Measurements from ENCODE around the gene ABCB11. TPM values are rescaled to one million over a fixed set of nuclear protein-coding genes. Genes with fewer than 3 reads are reported as not detected.

The ABCB11 gene
- total and polyA plus RNA-seq, 8 donors: 0.18 to 0.58 TPM; not detected in 6

- no peaks in the 10 kb centered on the region for H3K4me1 ChIP-seq
- intact Hi-C loops (cut with DNase I; ENCODE audit: low total_unique reads): no loop called here
- H3K4me3 ChIP-seq: no peak overlapping the region
- WGBS, 5 donors: 72 to 89% (median 76%) methylated on average over 4 of the region's 4 CpGs
- no peak for DNase-seq
- no peaks in the 10 kb centered on the region for H3K36me3 ChIP-seq
- H3K9me3 ChIP-seq: no peaks in the 10 kb centered on the region
- TF ChIP-seq POLR2AphosphoS5 (IDR thresholded peaks at IDR 0.05) (no peak), EP300 (IDR thresholded peaks at IDR 0.05) (no peak), POLR2A (IDR thresholded peaks at IDR 0.05) (no peak)
- TF ChIP-seq, protein P1, sequence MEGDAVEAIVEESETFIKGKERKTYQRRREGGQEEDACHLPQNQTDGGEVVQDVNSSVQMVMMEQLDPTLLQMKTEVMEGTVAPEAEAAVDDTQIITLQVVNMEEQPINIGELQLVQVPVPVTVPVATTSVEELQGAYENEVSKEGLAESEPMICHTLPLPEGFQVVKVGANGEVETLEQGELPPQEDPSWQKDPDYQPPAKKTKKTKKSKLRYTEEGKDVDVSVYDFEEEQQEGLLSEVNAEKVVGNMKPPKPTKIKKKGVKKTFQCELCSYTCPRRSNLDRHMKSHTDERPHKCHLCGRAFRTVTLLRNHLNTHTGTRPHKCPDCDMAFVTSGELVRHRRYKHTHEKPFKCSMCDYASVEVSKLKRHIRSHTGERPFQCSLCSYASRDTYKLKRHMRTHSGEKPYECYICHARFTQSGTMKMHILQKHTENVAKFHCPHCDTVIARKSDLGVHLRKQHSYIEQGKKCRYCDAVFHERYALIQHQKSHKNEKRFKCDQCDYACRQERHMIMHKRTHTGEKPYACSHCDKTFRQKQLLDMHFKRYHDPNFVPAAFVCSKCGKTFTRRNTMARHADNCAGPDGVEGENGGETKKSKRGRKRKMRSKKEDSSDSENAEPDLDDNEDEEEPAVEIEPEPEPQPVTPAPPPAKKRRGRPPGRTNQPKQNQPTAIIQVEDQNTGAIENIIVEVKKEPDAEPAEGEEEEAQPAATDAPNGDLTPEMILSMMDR (IDR thresholded peaks at IDR 0.05): no peak
- H3K27ac ChIP-seq: no peak overlapping the region
- no peaks in the 10 kb centered on the region for H3K27me3 ChIP-seq
These were observed 53.5 kb downstream of the ABCB11 start for GRCh38 chr2:168977608-168978007.

GRCh38 chr2:168976034-168976654 lies 55.0 kb downstream of the ABCB11 start:
- no peak overlapping the region for H3K27ac ChIP-seq
- TF ChIP-seq, protein P1 (IDR thresholded peaks at IDR 0.05): no peak
- TF ChIP-seq POLR2AphosphoS5 (IDR thresholded peaks at IDR 0.05): no peak
- TF ChIP-seq EP300 (IDR thresholded peaks at IDR 0.05): no peak
- TF ChIP-seq POLR2A (IDR thresholded peaks at IDR 0.05): no peak
- H3K4me3 ChIP-seq: no peak overlapping the region
- H3K9me3 ChIP-seq: no peaks in the 10 kb centered on the region
- H3K4me1 ChIP-seq: no peaks in the 10 kb centered on the region
- WGBS, 5 donors: 62 to 66% (median 65%) methylated on average over 6 of the region's 6 CpGs
- no peaks in the 10 kb centered on the region for H3K36me3 ChIP-seq
- peak in 1 of 2 donors; percentile 16 for DNase-seq
- intact Hi-C loops (cut with DNase I; ENCODE audit: low total_unique reads): no loop called here
- no peaks in the 10 kb centered on the region for H3K27me3 ChIP-seq

- no peak for DNase-seq
- TF ChIP-seq POLR2AphosphoS5 (IDR thresholded peaks at IDR 0.05) (no peak), POLR2A (IDR thresholded peaks at IDR 0.05) (no peak), EP300 (IDR thresholded peaks at IDR 0.05) (no peak)
- TF ChIP-seq, protein P1 (IDR thresholded peaks at IDR 0.05): no peak
- Histone ChIP-seq H3K36me3 (no peaks in the 10 kb centered on the region), H3K4me3 (no peak overlapping the region), H3K9me3 (no peaks in the 10 kb centered on the region), H3K27me3 (no peaks in the 10 kb centered on the region), H3K4me1 (no peaks in the 10 kb centered on the region), H3K27ac (no peak overlapping the region)
- intact Hi-C loops (cut with DNase I; ENCODE audit: low total_unique reads): no loop called here
- 68 to 76% (median 71%) methylated on average over 2 of the region's 2 CpGs for WGBS, 5 donors
These were observed 56.7 kb downstream of the ABCB11 start for GRCh38 chr2:168974428-168974827.

- TF ChIP-seq, protein P1 (IDR thresholded peaks at IDR 0.05): no peak
- TF ChIP-seq EP300 (IDR thresholded peaks at IDR 0.05): no peak
- TF ChIP-seq POLR2AphosphoS5 (IDR thresholded peaks at IDR 0.05): no peak
- no peak for TF ChIP-seq POLR2A (IDR thresholded peaks at IDR 0.05)
- WGBS, 5 donors: 56 to 97% (median 67%) methylated on average over 3 of the region's 3 CpGs
- no peaks in the 10 kb centered on the region for H3K27me3 ChIP-seq
- H3K4me1 ChIP-seq: no peaks in the 10 kb centered on the region
- intact Hi-C loops (cut with DNase I; ENCODE audit: low total_unique reads): no loop called here
- no peaks in the 10 kb centered on the region for H3K36me3 ChIP-seq
- no peak overlapping the region for H3K27ac ChIP-seq
- no peak overlapping the region for H3K4me3 ChIP-seq
- H3K9me3 ChIP-seq: no peaks in the 10 kb centered on the region
- DNase-seq: no peak
These were observed 59.9 kb downstream of the ABCB11 start for GRCh38 chr2:168971261-168971660.

All from stomach (tissue), 9 donors.